Stomach (tissue), 9 donors: Measurements from ENCODE around the gene COL6A3. TPM values are rescaled to one million over a fixed set of nuclear protein-coding genes. Genes with fewer than 3 reads are reported as not detected.

Source experiments
- DNase-seq, 2 donors: peaks; one replicate each; pipeline versions ENCODE4 v3.0.0 to v3.0.0-alpha.2; 2013 to 2019
- H3K27ac ChIP-seq, 5 donors: fragments of 200-600 bp in 4 of 5; sonication (generic) in 4 of 5; one replicate each; pipeline ENCODE4 v1.5.1; 2013 to 2019; ENCODE audit warnings: mild to moderate bottlenecking in 1 of 5, moderate library complexity in 1 of 5
- H3K27me3 ChIP-seq, 3 donors: fragments of 200-600 bp; sonication (generic); one replicate each; pipeline ENCODE4 v1.5.1; 2017 to 2019; ENCODE audit warnings: mixed run types in 1 of 3
- H3K36me3 ChIP-seq, 4 donors: fragments of 200-600 bp; sonication (generic); 1 replicate in 3 of 4; 2 replicates in 1 of 4; pipeline ENCODE4 v1.5.1; 2016 to 2019
- H3K4me1 ChIP-seq, 4 donors: fragments of 200-600 bp; sonication (generic); one replicate each; pipeline ENCODE4 v1.5.1; 2016 to 2019
- H3K4me3 ChIP-seq, 4 donors: fragments of 200-600 bp; sonication (generic) in 3 of 4; one replicate each; pipeline ENCODE4 v1.5.1; 2016 to 2019; ENCODE audit warnings: mild to moderate bottlenecking in 1 of 4
- H3K9me3 ChIP-seq, 4 donors: fragments of 200-600 bp; sonication (generic); one replicate each; pipeline ENCODE4 v1.5.1; 2016 to 2019
- CTCF ChIP-seq, 7 experiments: fragments of 450-650 bp in 4 of 7; fragments of 200-600 bp in 3 of 7; sonication (generic) in 3 of 7; IDR thresholded peaks; one replicate each; pipeline ENCODE4 v1.5.1; 2016 to 2019; ENCODE audit warnings: antibody characterized with exemption in 7 of 7, control low read depth in 2 of 7, mild to moderate bottlenecking in 1 of 7
- EP300 ChIP-seq: sonication (generic); formaldehyde crosslinking; IDR thresholded peaks from one replicate; pipeline ENCODE4 v1.6.1; 2017; ENCODE audit warnings: antibody characterized with exemption
- POLR2A ChIP-seq, 4 donors: fragments of 450-650 bp; IDR thresholded peaks; one replicate each; pipeline ENCODE4 v1.6.1; 2016; ENCODE audit warnings: antibody characterized with exemption in 4 of 4, control low read depth in 2 of 4, mild to moderate bottlenecking in 1 of 4, moderate library complexity in 1 of 4
- POLR2AphosphoS5 ChIP-seq, 3 donors: sonication (generic); formaldehyde crosslinking; IDR thresholded peaks; one replicate each; pipeline ENCODE4 v1.6.1; 2016; ENCODE audit warnings: antibody characterized with exemption in 3 of 3
- WGBS, 5 donors: extraction: QIAGEN DNeasy Blood & Tissue Kit in 3 of 5; methylation state at CpG; one replicate each; pipeline versions ENCODE4 v1.1.5 to v1.1.7; 2013 to 2018; 5-methylcytosine and 5-hydroxymethylcytosine counted together
- intact Hi-C: fragments of 100-400 bp; cut with DNase I; formaldehyde crosslinking; loops from one replicate; pipeline ENCODE4 v1.15.1; 2023; ENCODE audit warnings: low total_unique reads
- polyA plus RNA-seq, 3 donors: library from polyadenylated mRNA; stranded (reverse); fragments of 200-250 nt; gene quantifications; one replicate each; pipeline ENCODE4 v1.2.3, GENCODE V29; 2013
- total RNA-seq, 5 donors: library from RNA; depleted of rRNA; stranded (reverse); fragments of >200 nt; gene quantifications; one replicate each; pipeline versions ENCODE4 v1.1.0 to v1.2.3, GENCODE V29; 2014 to 2016
- donor health status: healthy with polysubstance abuse.
- donor health status: Bipolar disorder and iron deficiency.
- donor health status: healthy.

The COL6A3 gene
- total and polyA plus RNA-seq, 8 donors, result 9.3 to 411 (median 105) TPM

GRCh38 chr2:237314198-237314597, 99.8 kb downstream of the COL6A3 start:
- no peak for TF ChIP-seq POLR2A (IDR thresholded peaks at IDR 0.05)
- TF ChIP-seq POLR2AphosphoS5 (IDR thresholded peaks at IDR 0.05), result peak in 2 of 3 donors; percentile 12 to 72
- TF ChIP-seq EP300, result no peak
- TF ChIP-seq CTCF (IDR thresholded peaks at IDR 0.05), result no peak
- peak overlapping the region in 4 of 5 donors; percentile 80 to 91 (median 85) for H3K27ac ChIP-seq
- H3K36me3 ChIP-seq, result no peaks in the 10 kb centered on the region
- no peaks in the 10 kb centered on the region for H3K9me3 ChIP-seq
- peaks cover 8 to 59% (median 33%) of the 10 kb centered on the region in 4 donors for H3K4me1 ChIP-seq
- DNase-seq, result peak in 1 of 2 donors; percentile 76
- WGBS, 5 donors, result 76 to 92% (median 88%) methylated on average over 7 of the region's 7 CpGs
- no peaks in the 10 kb centered on the region for H3K27me3 ChIP-seq
- intact Hi-C loops, result no loop called here
- no peak overlapping the region for H3K4me3 ChIP-seq

GRCh38 chr2:237312021-237312755, 101.8 kb downstream of the COL6A3 start:
- TF ChIP-seq POLR2AphosphoS5 (IDR thresholded peaks at IDR 0.05) (no peak), POLR2A (IDR thresholded peaks at IDR 0.05) (no peak), EP300 (no peak), CTCF (IDR thresholded peaks at IDR 0.05) (no peak)
- H3K27ac ChIP-seq, result peak overlapping the region in 1 of 5 donors; percentile 91
- DNase-seq, result no peak
- intact Hi-C loops, result no loop called here
- no peaks in the 10 kb centered on the region for H3K27me3 ChIP-seq
- no peaks in the 10 kb centered on the region for H3K36me3 ChIP-seq
- H3K9me3 ChIP-seq, result no peaks in the 10 kb centered on the region
- H3K4me3 ChIP-seq, result no peak overlapping the region
- WGBS, 5 donors, result 81 to 93% (median 86%) methylated on average over 12 of the region's 12 CpGs
- H3K4me1 ChIP-seq, result peaks cover 8 to 56% (median 31%) of the 10 kb centered on the region in 4 donors

GRCh38 chr2:237310515-237311114, 103.3 kb downstream of the COL6A3 start:
- no peaks in the 10 kb centered on the region for H3K27me3 ChIP-seq
- H3K4me1 ChIP-seq, result peaks cover 8 to 43% (median 22%) of the 10 kb centered on the region in 4 donors
- no peak overlapping the region for H3K4me3 ChIP-seq
- no peaks in the 10 kb centered on the region for H3K9me3 ChIP-seq
- intact Hi-C loops, result no loop called here
- peak overlapping the region in 4 of 5 donors; percentile 72 to 91 (median 76) for H3K27ac ChIP-seq
- WGBS, 5 donors, result 70 to 82% (median 82%) methylated on average over 14 of the region's 14 CpGs
- no peaks in the 10 kb centered on the region for H3K36me3 ChIP-seq
- DNase-seq, result no peak
- TF ChIP-seq POLR2AphosphoS5 (IDR thresholded peaks at IDR 0.05) (peak in 1 of 3 donors; percentile 9), POLR2A (IDR thresholded peaks at IDR 0.05) (no peak)

GRCh38 chr2:237309416-237309815, 104.5 kb downstream of the COL6A3 start:
- Histone ChIP-seq H3K36me3 (no peaks in the 10 kb centered on the region), H3K27ac (peak overlapping the region in 4 of 5 donors; percentile 23 to 91 (median 74))
- intact Hi-C loops, result no loop called here

GRCh38 chr2:237309011-237309410, 105.0 kb downstream of the COL6A3 start:
- H3K4me3 ChIP-seq, result no peak overlapping the region
- no peaks in the 10 kb centered on the region for H3K9me3 ChIP-seq
- H3K4me1 ChIP-seq, result peaks cover 0 to 28% (median 11%) of the 10 kb centered on the region in 4 donors
- H3K36me3 ChIP-seq, result no peaks in the 10 kb centered on the region
- DNase-seq, result no peak
- H3K27ac ChIP-seq, result peak overlapping the region in 4 of 5 donors; percentile 23 to 91 (median 74)
- TF ChIP-seq EP300 (no peak), POLR2AphosphoS5 (IDR thresholded peaks at IDR 0.05) (peak in 1 of 3 donors; percentile 20), CTCF (IDR thresholded peaks at IDR 0.05) (no peak), POLR2A (IDR thresholded peaks at IDR 0.05) (no peak)
- H3K27me3 ChIP-seq, result no peaks in the 10 kb centered on the region
- 61 to 82% (median 82%) methylated on average over 3 of the region's 3 CpGs for WGBS, 5 donors
- intact Hi-C loops, result no loop called here

More at GRCh38 chr2:237309416-237309815, 104.5 kb downstream of the COL6A3 start:
- TF ChIP-seq POLR2A (IDR thresholded peaks at IDR 0.05), result no peak
- peak in 1 of 3 donors; percentile 4 for TF ChIP-seq POLR2AphosphoS5 (IDR thresholded peaks at IDR 0.05)
- no peaks in the 10 kb centered on the region for H3K27me3 ChIP-seq
- H3K4me1 ChIP-seq, result peaks cover 0 to 31% (median 11%) of the 10 kb centered on the region in 4 donors
- WGBS, 5 donors, result 54 to 74% (median 69%) methylated on average over 4 of the region's 4 CpGs
- no peak for DNase-seq
- H3K4me3 ChIP-seq, result no peak overlapping the region
- no peaks in the 10 kb centered on the region for H3K9me3 ChIP-seq
